ENCODE data around the gene PAX2.

DNA sequence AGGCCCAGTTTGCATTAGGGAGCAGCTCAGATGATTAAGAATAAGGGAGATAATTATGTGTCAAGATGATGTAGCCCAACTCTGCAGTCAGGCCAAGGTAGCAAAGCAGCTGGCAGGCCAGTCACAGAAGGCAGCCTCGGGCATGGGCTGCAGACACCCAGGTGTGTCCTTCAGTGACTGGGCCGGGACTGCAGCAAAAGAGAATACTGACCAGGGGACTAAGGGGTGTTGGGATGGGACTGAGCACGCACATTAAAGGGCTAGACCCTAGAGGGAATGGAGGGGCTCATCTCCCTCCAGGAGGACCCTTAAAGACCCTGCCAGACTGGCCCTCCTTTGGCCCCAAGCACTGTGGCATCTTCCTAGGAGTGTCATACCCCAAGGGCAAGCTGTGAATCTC, 38.7 kb downstream of the PAX2 start:
- TF ChIP-seq CTCF (IDR thresholded peaks at IDR 0.05) (no peak), POLR2AphosphoS5 (IDR thresholded peaks at IDR 0.05) (no peak), POLR2A (IDR thresholded peaks at IDR 0.05) (no peak), EP300 (IDR thresholded peaks at IDR 0.05) (no peak)

Data from suprapubic skin (tissue), 4 donors.